GM21360 (cell line): ENCODE data around the gene ACTG1.

Experiments
- ATAC-seq: cut with Tn5 transposase; IDR thresholded peaks from one replicate; pipeline ENCODE4 v1.9.1; 2021; ENCODE audit warnings: mild to moderate bottlenecking, moderate library complexity; ENCODE audit not compliant: unreplicated experiment

The ACTG1 gene

GRCh38 chr17:81468111-81468769 lies 44.4 kb downstream of the ACTG1 start:
- ATAC-seq, result no peak

GRCh38 chr17:81466564-81467472 lies 45.8 kb downstream of the ACTG1 start:
- no peak for ATAC-seq

- no peak for ATAC-seq
These were observed 46.7 kb downstream of the ACTG1 start for GRCh38 chr17:81465910-81466309.

DNA sequence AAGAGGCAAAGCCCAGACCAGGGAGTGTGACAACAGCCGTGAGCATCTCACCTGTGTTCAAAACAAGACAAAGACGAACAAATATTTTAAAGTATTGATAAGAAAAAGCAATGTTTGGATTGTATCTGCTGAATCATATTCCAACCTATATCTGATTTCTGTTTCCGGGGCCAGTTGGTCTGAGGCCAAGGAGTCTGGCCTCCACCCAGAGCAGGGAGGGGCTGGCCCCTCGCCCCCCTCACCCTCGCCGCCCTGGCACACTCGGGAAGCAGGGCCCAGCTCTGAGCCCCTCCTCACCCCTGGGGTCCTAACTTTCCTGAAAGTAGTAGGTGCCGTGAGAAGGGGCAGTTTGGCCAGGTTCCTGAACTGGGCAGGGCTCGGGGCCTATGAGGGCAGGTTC lies 48.0 kb downstream of the ACTG1 start:
- ATAC-seq, result no peak

- no peak for ATAC-seq
These were observed 49.1 kb downstream of the ACTG1 start for GRCh38 chr17:81463506-81463905.

- ATAC-seq, result no peak
These were observed 50.0 kb downstream of the ACTG1 start for GRCh38 chr17:81462506-81463125.

DNA sequence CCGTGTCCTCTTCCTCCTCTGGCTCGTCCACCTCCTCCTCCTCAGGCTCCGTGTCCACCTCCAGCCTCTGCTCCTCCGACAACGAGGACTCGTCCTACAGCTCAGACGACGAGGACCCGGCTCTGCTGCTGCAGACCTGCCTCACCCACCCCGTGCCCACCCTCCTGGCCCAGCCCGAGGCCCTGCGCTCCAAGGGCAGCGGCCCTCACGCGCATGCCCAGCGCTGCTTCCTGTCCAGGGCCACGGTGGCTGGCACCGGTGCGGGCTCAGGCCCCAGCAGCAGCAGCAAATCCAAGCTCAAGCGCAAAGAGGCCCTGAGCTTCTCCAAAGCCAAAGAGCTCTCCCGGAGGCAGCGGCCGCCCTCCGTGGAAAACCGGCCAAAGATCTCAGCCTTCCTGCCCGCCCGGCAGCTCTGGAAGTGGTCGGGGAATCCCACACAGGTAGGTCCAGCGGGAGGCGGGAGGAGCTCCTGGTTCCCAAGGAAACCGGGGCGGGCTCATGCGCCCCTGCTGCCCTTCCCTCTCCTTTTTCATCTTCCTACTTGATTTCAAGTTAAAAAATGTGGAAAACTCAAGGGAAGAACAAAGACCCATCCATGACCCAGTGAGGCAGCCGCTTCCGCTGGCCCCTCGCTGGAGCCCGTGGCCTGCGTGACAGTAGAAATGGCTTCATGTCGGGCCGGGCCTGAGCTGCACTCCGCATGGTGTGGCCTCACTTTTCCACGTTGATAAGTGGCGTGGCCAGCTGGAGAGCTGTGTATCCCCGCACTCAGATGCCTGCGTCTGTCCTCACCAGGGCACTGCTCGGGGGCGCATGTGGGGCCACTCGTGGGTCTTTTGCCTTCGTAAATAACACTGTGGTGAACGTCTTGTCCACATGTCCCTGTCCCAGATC lies 50.7 kb downstream of the ACTG1 start:
- ATAC-seq, result no peak

GRCh38 chr17:81460856-81461460 lies 51.6 kb downstream of the ACTG1 start:
- ATAC-seq, result no peak
